ENCODE measurements around the gene ZACN.

DNA sequence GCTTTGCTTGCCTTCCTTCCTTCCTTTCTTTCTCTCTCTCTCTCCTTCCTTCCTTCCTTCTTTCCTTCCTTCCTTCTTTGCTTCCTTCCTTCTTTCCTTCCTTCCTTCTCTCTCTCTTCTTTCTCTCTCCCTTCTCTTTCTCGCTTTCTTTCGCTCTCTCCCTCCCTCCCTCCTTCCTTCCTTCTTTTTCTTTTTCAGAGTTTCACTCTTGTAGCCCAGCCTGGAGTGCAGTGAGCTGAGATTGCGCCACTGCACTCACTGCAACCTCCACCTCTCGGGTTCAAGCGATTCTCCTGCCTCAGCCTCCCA lies 44.2 kb downstream of the ZACN start:
- TF ChIP-seq EZH2 (optimal IDR thresholded peaks at IDR 0.05; ENCODE audit: low read depth, low read length) = no peak
- TF ChIP-seq, protein P1, sequence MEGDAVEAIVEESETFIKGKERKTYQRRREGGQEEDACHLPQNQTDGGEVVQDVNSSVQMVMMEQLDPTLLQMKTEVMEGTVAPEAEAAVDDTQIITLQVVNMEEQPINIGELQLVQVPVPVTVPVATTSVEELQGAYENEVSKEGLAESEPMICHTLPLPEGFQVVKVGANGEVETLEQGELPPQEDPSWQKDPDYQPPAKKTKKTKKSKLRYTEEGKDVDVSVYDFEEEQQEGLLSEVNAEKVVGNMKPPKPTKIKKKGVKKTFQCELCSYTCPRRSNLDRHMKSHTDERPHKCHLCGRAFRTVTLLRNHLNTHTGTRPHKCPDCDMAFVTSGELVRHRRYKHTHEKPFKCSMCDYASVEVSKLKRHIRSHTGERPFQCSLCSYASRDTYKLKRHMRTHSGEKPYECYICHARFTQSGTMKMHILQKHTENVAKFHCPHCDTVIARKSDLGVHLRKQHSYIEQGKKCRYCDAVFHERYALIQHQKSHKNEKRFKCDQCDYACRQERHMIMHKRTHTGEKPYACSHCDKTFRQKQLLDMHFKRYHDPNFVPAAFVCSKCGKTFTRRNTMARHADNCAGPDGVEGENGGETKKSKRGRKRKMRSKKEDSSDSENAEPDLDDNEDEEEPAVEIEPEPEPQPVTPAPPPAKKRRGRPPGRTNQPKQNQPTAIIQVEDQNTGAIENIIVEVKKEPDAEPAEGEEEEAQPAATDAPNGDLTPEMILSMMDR (IDR thresholded peaks at IDR 0.05; ENCODE audit: low read length) = no peak

Measured in MM.1S (cell line).